NB4 (cell line): ENCODE results near the gene GJC1.
A peak's percentile ranks its signal among the peaks of the same experiment; 100 is the strongest.

Source experiments
- DNase-seq: peaks from one replicate; pipeline ENCODE4 v3.0.0; 2010; ENCODE audit warnings: low read depth
- H3K4me3 ChIP-seq: one replicate; pipeline ENCODE4 v1.5.1; 2011; ENCODE audit warnings: mild to moderate bottlenecking, low read depth, low read length, moderate library complexity
- MAX ChIP-seq: IDR thresholded peaks from 2 replicates; pipeline ENCODE4 v1.6.1; 2011; ENCODE audit warnings: low read depth, low read length
- MYC ChIP-seq: IDR thresholded peaks from 2 replicates; pipeline ENCODE4 v1.6.1; 2011; ENCODE audit warnings: low read depth, low read length
- POLR2A ChIP-seq: IDR thresholded peaks from 2 replicates; pipeline ENCODE4 v1.6.1; 2011; ENCODE audit warnings: mild to moderate bottlenecking; ENCODE audit not compliant: insufficient read length; ENCODE audit errors: extremely low read depth
- TF ChIP-seq, protein P1 (sequence below): IDR thresholded peaks from one replicate; pipeline ENCODE4 v1.5.1; 2012; ENCODE audit warnings: low read depth, low read length

The GJC1 gene

GRCh38 chr17:44872131-44872768 is 42.2 kb upstream of the GJC1 start:
- no peak overlapping the region for H3K4me3 ChIP-seq
- no peak for TF ChIP-seq MYC
- TF ChIP-seq, protein P1, sequence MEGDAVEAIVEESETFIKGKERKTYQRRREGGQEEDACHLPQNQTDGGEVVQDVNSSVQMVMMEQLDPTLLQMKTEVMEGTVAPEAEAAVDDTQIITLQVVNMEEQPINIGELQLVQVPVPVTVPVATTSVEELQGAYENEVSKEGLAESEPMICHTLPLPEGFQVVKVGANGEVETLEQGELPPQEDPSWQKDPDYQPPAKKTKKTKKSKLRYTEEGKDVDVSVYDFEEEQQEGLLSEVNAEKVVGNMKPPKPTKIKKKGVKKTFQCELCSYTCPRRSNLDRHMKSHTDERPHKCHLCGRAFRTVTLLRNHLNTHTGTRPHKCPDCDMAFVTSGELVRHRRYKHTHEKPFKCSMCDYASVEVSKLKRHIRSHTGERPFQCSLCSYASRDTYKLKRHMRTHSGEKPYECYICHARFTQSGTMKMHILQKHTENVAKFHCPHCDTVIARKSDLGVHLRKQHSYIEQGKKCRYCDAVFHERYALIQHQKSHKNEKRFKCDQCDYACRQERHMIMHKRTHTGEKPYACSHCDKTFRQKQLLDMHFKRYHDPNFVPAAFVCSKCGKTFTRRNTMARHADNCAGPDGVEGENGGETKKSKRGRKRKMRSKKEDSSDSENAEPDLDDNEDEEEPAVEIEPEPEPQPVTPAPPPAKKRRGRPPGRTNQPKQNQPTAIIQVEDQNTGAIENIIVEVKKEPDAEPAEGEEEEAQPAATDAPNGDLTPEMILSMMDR = no peak
- no peak for TF ChIP-seq POLR2A
- TF ChIP-seq MAX = no peak
- no peak for DNase-seq

DNA sequence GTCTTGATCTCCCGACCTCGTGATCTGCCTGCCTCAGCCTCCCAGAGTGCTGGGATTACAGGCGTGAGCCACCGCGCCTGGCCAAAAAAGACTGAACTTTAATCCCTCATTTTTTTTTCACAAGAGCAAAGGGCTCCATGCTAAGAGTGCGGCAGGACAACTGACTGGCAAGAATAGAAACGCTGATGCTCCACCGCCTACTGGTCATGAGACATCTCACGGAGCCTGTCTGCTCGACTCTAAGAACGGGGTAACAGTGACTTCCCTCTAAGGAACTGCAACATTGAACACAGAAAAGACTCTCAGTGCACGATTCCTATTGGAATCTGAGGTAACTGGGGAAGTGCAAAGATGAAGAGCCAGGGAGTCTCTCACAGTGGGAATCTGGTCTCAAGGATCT is 41.5 kb upstream of the GJC1 start:
- H3K4me3 ChIP-seq = no peak overlapping the region
- TF ChIP-seq MYC (no peak), POLR2A (no peak), MAX (no peak)
- TF ChIP-seq, protein P1 = no peak
- no peak for DNase-seq

- no peak for DNase-seq
- TF ChIP-seq MYC = no peak
- TF ChIP-seq MAX = no peak
- TF ChIP-seq, protein P1 = no peak
- no peak for TF ChIP-seq POLR2A
- H3K4me3 ChIP-seq = no peak overlapping the region
These were observed 37.8 kb upstream of the GJC1 start for GRCh38 chr17:44867841-44868240.

- DNase-seq = no peak
- TF ChIP-seq, protein P1 = no peak
- no peak for TF ChIP-seq MYC
- TF ChIP-seq POLR2A = no peak
- no peak for TF ChIP-seq MAX
- H3K4me3 ChIP-seq = no peak overlapping the region
These were observed 35.8 kb upstream of the GJC1 start for GRCh38 chr17:44865931-44866330.

DNA sequence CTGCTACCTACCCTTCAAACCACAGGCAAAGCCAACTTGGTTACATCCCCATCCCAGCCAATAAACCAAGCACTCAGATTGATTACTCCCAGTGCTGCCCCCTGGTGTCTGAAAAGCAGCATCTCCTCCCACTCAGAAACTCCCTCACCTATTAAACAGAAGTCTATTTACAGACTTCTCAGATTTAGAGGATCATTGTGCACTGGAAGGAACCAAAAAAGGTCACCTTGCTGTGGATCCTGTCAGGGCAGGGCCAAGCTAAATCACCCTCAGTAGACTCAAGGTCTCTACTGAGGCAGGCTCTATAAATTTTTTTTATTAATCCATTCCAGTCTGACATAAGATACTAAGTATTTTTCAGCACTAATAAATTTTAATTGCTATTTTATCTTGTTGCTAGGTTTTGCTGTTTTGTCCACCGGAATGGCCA is 35.2 kb upstream of the GJC1 start:
- no peak overlapping the region for H3K4me3 ChIP-seq
- peak; percentile 75 for DNase-seq
- TF ChIP-seq MAX = no peak
- TF ChIP-seq, protein P1 = peak; percentile 70

GRCh38 chr17:44864831-44865230 is 34.7 kb upstream of the GJC1 start:
- no peak overlapping the region for H3K4me3 ChIP-seq
- no peak for DNase-seq
- TF ChIP-seq MAX (no peak), POLR2A (no peak), MYC (no peak)
- TF ChIP-seq, protein P1 = no peak
